IMR-90 (cell line): Measurements from ENCODE around the gene C11orf68. TPM values are rescaled to one million over a fixed set of nuclear protein-coding genes. Genes with fewer than 3 reads are reported as not detected.

Experiments used
- ATAC-seq: fragments of 200-7000 bp; cut with Tn5 transposase; 2 replicates; pipeline ENCODE4 v1.9.1; 2020; ENCODE audit warnings: low read depth, mild to moderate bottlenecking, moderate library complexity
- BruUV-seq: library from RNA; stranded (reverse); fragments of 400-500 nt; replicated peaks from 2 replicates; lab custom pipeline; 2021; lab: Mats Ljungman, UMichigan
- CTCF ChIA-PET: fragments of 300-600 bp; formaldehyde crosslinking; extraction: SDS; loops from one replicate; lab custom pipeline; 2021; ENCODE audit warnings: antibody characterized with exemption; lab: Yijun Ruan, JAX
- POLR2A ChIA-PET: fragments of 300-600 bp; sonication (Branson Sonifier 250); formaldehyde crosslinking; loops from one replicate; lab custom pipeline; 2022; ENCODE audit warnings: antibody characterized with exemption; ENCODE audit not compliant: unreplicated experiment; lab: Charles Lee
- DNase-seq: peaks from one replicate; pipeline ENCODE4 v3.0.0; 2013
- H2AFZ ChIP-seq: replicated peaks from 2 replicates; pipeline ENCODE3; 2013; ENCODE audit warnings: low read length, mild to moderate bottlenecking; ENCODE audit not compliant: poor library complexity
- H2AK5ac ChIP-seq: 2 replicates; pipeline ENCODE4 v1.6.1; 2013; ENCODE audit warnings: low read depth, low read length, inconsistent platforms
- H2AK9ac ChIP-seq: replicated peaks from 2 replicates; pipeline ENCODE3; 2013; ENCODE audit warnings: mild to moderate bottlenecking, low read depth, low read length, moderate library complexity; ENCODE audit not compliant: poor library complexity
- H2BK120ac ChIP-seq: 2 replicates; pipeline ENCODE4 v1.6.1; 2013; ENCODE audit warnings: low read depth, low read length, inconsistent platforms
- H2BK15ac ChIP-seq: 3 replicates; pipeline ENCODE4 v1.6.1; 2013; ENCODE audit warnings: low read depth, low read length, inconsistent platforms
- H2BK20ac ChIP-seq: 2 replicates; pipeline ENCODE4 v1.6.1; 2013; ENCODE audit warnings: low read depth, mild to moderate bottlenecking, inconsistent platforms, low read length, moderate library complexity
- H2BK5ac ChIP-seq: 2 replicates; pipeline ENCODE4 v1.6.1; 2013; ENCODE audit warnings: mild to moderate bottlenecking, low read depth, low read length, inconsistent platforms; ENCODE audit not compliant: poor library complexity, severe bottlenecking
- H3K14ac ChIP-seq: replicated peaks from 2 replicates; pipeline ENCODE4 v1.6.1; 2013; ENCODE audit warnings: low read depth, low read length, inconsistent platforms
- H3K18ac ChIP-seq: 2 replicates; pipeline ENCODE4 v1.6.1; 2013; ENCODE audit warnings: low read depth, low read length, control low read depth
- H3K23ac ChIP-seq: 2 replicates; pipeline ENCODE4 v1.6.1; 2013; ENCODE audit warnings: low read depth, low read length, inconsistent platforms
- H3K27ac ChIP-seq: 2 replicates; pipeline ENCODE4 v1.5.1; 2013; ENCODE audit warnings: mild to moderate bottlenecking, control low read depth, low read length; ENCODE audit not compliant: insufficient read depth
- H3K27me3 ChIP-seq: 2 replicates; pipeline ENCODE4 v1.6.1; 2013; ENCODE audit warnings: low read length; ENCODE audit not compliant: control insufficient read depth, insufficient read depth
- H3K36me3 ChIP-seq: 2 replicates; pipeline ENCODE4 v1.6.1; 2013; ENCODE audit warnings: low read length, mixed read lengths; ENCODE audit not compliant: control insufficient read depth, insufficient read depth
- H3K4ac ChIP-seq: 2 replicates; pipeline ENCODE4 v1.6.1; 2013; ENCODE audit warnings: low read depth, low read length, inconsistent platforms
- H3K4me1 ChIP-seq: 2 replicates; pipeline ENCODE4 v1.6.1; 2013; ENCODE audit warnings: low read length, mixed read lengths; ENCODE audit not compliant: control insufficient read depth, insufficient read depth
- H3K4me2 ChIP-seq: 2 replicates; pipeline ENCODE4 v1.6.1; 2013; ENCODE audit warnings: low read depth, mild to moderate bottlenecking, control low read depth, low read length, moderate library complexity
- H3K4me3 ChIP-seq: 2 replicates; pipeline ENCODE4 v1.5.1; 2013; ENCODE audit warnings: low read depth, mild to moderate bottlenecking, control low read depth, low read length, moderate library complexity; ENCODE audit not compliant: insufficient read depth
- H3K56ac ChIP-seq: 2 replicates; pipeline ENCODE4 v1.6.1; 2013; ENCODE audit warnings: low read length, inconsistent platforms; ENCODE audit not compliant: insufficient read depth; ENCODE audit errors: extremely low read depth
- H3K79me1 ChIP-seq, 2 experiments: 2 replicates each; pipeline ENCODE4 v1.6.1; 2013; ENCODE audit warnings: low read length in 2 of 2, inconsistent platforms in 1 of 2, low read depth in 1 of 2
- H3K9ac ChIP-seq: 2 replicates; pipeline ENCODE4 v1.6.1; 2013; ENCODE audit warnings: low read depth, low read length, control low read depth
- H3K9me1 ChIP-seq: 2 replicates; pipeline ENCODE4 v1.6.1; 2013; ENCODE audit warnings: low read length, inconsistent platforms; ENCODE audit not compliant: insufficient read depth
- H3K9me3 ChIP-seq: 2 replicates; pipeline ENCODE4 v1.6.1; 2013; ENCODE audit warnings: low read length; ENCODE audit not compliant: control insufficient read depth, insufficient read depth
- H4K20me1 ChIP-seq: 2 replicates; pipeline ENCODE4 v1.6.1; 2013; ENCODE audit warnings: low read length, inconsistent platforms; ENCODE audit not compliant: insufficient read depth
- H4K5ac ChIP-seq: 2 replicates; pipeline ENCODE4 v1.6.1; 2013; ENCODE audit warnings: mild to moderate bottlenecking, low read depth, low read length, control low read depth
- H4K8ac ChIP-seq, 2 experiments: 2 replicates each; pipeline ENCODE4 v1.6.1; 2013; ENCODE audit warnings: low read depth in 2 of 2, low read length in 2 of 2, control low read depth in 1 of 2, inconsistent platforms in 1 of 2
- H4K91ac ChIP-seq: 2 replicates; pipeline ENCODE4 v1.6.1; 2013; ENCODE audit warnings: low read depth, low read length, inconsistent platforms; ENCODE audit not compliant: insufficient read depth
- BHLHE40 ChIP-seq: fragments of 150-350 bp; IDR thresholded peaks from 2 replicates; pipeline ENCODE4 v1.6.1; 2016; ENCODE audit warnings: mild to moderate bottlenecking, low read depth, low read length
- CHD1 ChIP-seq: IDR thresholded peaks from 2 replicates; pipeline ENCODE4 v1.6.1; 2012; ENCODE audit warnings: low read depth, low read length, improper control_type of control experiment
- CTCF ChIP-seq: conservative IDR thresholded peaks from 2 replicates; pipeline ENCODE4 v1.5.1; 2012; ENCODE audit warnings: mild to moderate bottlenecking, low read depth, low read length, improper control_type of control experiment
- MAFK ChIP-seq: IDR thresholded peaks from 2 replicates; pipeline ENCODE4 v1.6.1; 2012; ENCODE audit warnings: low read depth, low read length, improper control_type of control experiment
- MAZ ChIP-seq: IDR thresholded peaks from 2 replicates; pipeline ENCODE4 v1.6.1; 2012; ENCODE audit warnings: low read depth, mild to moderate bottlenecking, low read length, improper control_type of control experiment, moderate library complexity, borderline replicate concordance
- MXI1 ChIP-seq: IDR thresholded peaks from 2 replicates; pipeline ENCODE4 v1.6.1; 2012; ENCODE audit warnings: low read depth, mild to moderate bottlenecking, low read length, moderate library complexity, borderline replicate concordance
- POLR2A ChIP-seq: IDR thresholded peaks from 2 replicates; pipeline ENCODE4 v1.6.1; 2012; ENCODE audit warnings: mild to moderate bottlenecking, low read depth, low read length
- SMC3 ChIP-seq: fragments of 150-350 bp; IDR thresholded peaks from 2 replicates; pipeline ENCODE4 v1.6.1; 2016; ENCODE audit warnings: low read depth, mild to moderate bottlenecking, antibody characterized with exemption, low read length, moderate library complexity
- WGBS, 2 experiments: methylation state at CpG; one replicate each; pipeline versions ENCODE4 v1.1.5 to v1.1.7; 2013; ENCODE audit warnings: missing lambda C conversion rate in 2 of 2; ENCODE audit not compliant: insufficient read length in 1 of 2; ENCODE audit errors: extremely low coverage in 2 of 2; 5-methylcytosine and 5-hydroxymethylcytosine counted together
- dilution Hi-C: fragments of 300-500 bp; cut with HindIII; formaldehyde crosslinking; loops from one replicate; pipeline ENCODE4 v1.14.3; 2018; ENCODE audit warnings: low sequenced_read_pairs; ENCODE audit not compliant: unreplicated experiment
- in situ Hi-C: fragments of 300-500 bp; cut with MboI; formaldehyde crosslinking; loops from 3 replicates; pipeline ENCODE4 v1.14.3; 2019; ENCODE audit warnings: low sequenced_read_pairs, inconsistent platforms, mixed read lengths
- intact Hi-C: fragments of 100-400 bp; cut with micrococcal nuclease; formaldehyde crosslinking; loops from 2 replicates; pipeline ENCODE4 v1.10.0; 2022
- polyA plus RNA-seq, 3 experiments: library from polyadenylated mRNA; depleted of rRNA; stranded (reverse); fragments of >200 nt; gene quantifications; 2 replicates each; pipeline ENCODE4 v1.2.3, GENCODE V29; 2012; ENCODE audit warnings: low replicate concordance in 1 of 3
- total RNA-seq: library from RNA; depleted of rRNA; stranded (reverse); fragments of >200 nt; gene quantifications from 2 replicates; pipeline ENCODE4 v1.2.3, GENCODE V29; 2012

Gene C11orf68
- total and polyA plus RNA-seq, 2 of the 4 experiments (the other 2 are of a cell fraction) = 20.3 to 104 TPM

- Histone ChIP-seq H3K4ac (peak within 1 kb of the TSS; percentile 98), H3K4me3 (peak within 1 kb of the TSS; percentile 81), H3K4me2 (peak within 1 kb of the TSS; percentile 91), H3K36me3 (peaks cover 42% of the 10 kb centered on the region), H4K20me1 (peaks cover 49% of the 10 kb centered on the region), H4K5ac (peak within 1 kb of the TSS; percentile 78), H3K56ac (peak within 1 kb of the TSS; percentile 96), H4K91ac (peak within 1 kb of the TSS; percentile 95), H3K27ac (peak within 1 kb of the TSS; percentile 93), H2BK20ac (peak within 1 kb of the TSS; percentile 5; the same call in 1 of the 2 replicates), H3K9me1 (no peaks in the 10 kb centered on the region), H3K27me3 (no peaks in the 10 kb centered on the region), H2BK15ac (peak within 1 kb of the TSS; percentile 65; the same call in 1 of the 3 replicates), H3K9me3 (no peaks in the 10 kb centered on the region), H3K14ac (peak within 1 kb of the TSS; percentile 99), H2BK120ac (peak within 1 kb of the TSS; percentile 87), H3K9ac (peak within 1 kb of the TSS; percentile 78), H2AK5ac (peak within 1 kb of the TSS; percentile 90), H2AK9ac (peak within 1 kb of the TSS; percentile 98), H3K18ac (peak within 1 kb of the TSS; percentile 70), H2BK5ac (peak within 1 kb of the TSS; percentile 87), H4K8ac (peak within 1 kb of the TSS; percentile 74 to 98), H3K79me1 (peaks cover 9 to 70% of the 10 kb centered on the region in 2 experiments), H3K23ac (peak within 1 kb of the TSS; percentile 99), H2AFZ (peak within 1 kb of the TSS; percentile 99), H3K4me1 (peaks cover 17% of the 10 kb centered on the region)
- dilution Hi-C loops (no loop called here), intact Hi-C loops (loop anchor here (1.0 to 2.0 kb wide), 4 partner anchors 31 to 101 kb away; partner anchors contain the start of gene SART1), in situ Hi-C loops (no loop called here)
- BruUV-seq = no TSS peak
- ATAC-seq = peak; percentile 67
- WGBS, 2 experiments = 0% methylated on average over 14 of the region's 57 CpGs; no CpG with 5 or more reads in 1 of the 2 experiments
- TF ChIP-seq MXI1 (0 out of 2 replicates have a peak, but pooled peaks have one; percentile 44), CTCF (peak; percentile 83), SMC3 (peak; percentile 41), MAZ (peak; percentile 98), POLR2A (peak; percentile 65), MAFK (no peak), BHLHE40 (0 out of 2 replicates have a peak, but pooled peaks have one; percentile 28), CHD1 (no peak; the same call in none of the 2 replicates)
- POLR2A ChIA-PET = interaction anchor here (0.5 to 4.4 kb wide), 8 partner anchors 8 to 1110 kb away, joined by 3 to 20 read pairs (median 6); partner anchors contain the start of genes FOSL1 and SF1
- CTCF ChIA-PET = interaction anchor here (0.7 to 2.1 kb wide), 18 partner anchors 9 to 176 kb away, joined by 3 to 8 read pairs (median 4); partner anchors contain the start of genes EFEMP2, FOSL1, KAT5 and MUS81
- peak; percentile 96 for DNase-seq
Observed at GRCh38 chr11:65888163-65888814, 30.6 kb downstream of the C11orf68 start, which contains the start of gene FIBP. FIBP (minus strand) TSS chr11:65888471; CDS start chr11:65888418, 53 bp downstream.
